HG02973 (cell line): ENCODE measurements around the gene IFNGR2.
"Not testable (repeated sequence)": the region's sequence is repeated elsewhere in the genome, so short reads cannot be mapped to it uniquely, and the experiment has no call there.

ENCODE experiments used
- ATAC-seq: cut with Tn5 transposase; IDR thresholded peaks from one replicate; pipeline ENCODE4 v1.9.1; 2021; ENCODE audit warnings: moderate library complexity; ENCODE audit not compliant: unreplicated experiment

IFNGR2 gene

GRCh38 chr21:33403128-33403785 lies at the start of gene IFNGR2:
Gene IFNGR2 (plus strand): TSS chr21:33403413. CDS start chr21:33403544, 131 bp downstream.
- peak; percentile 24 for ATAC-seq

GRCh38 chr21:33355355-33355754 lies 47.9 kb upstream of the IFNGR2 start:
- no peak for ATAC-seq

- no peak for ATAC-seq
Measured at GRCh38 chr21:33355996-33356395, 47.2 kb upstream of the IFNGR2 start.

- ATAC-seq = no peak
Measured at GRCh38 chr21:33357177-33357576, 46.0 kb upstream of the IFNGR2 start.

GRCh38 chr21:33359446-33359845 lies 43.8 kb upstream of the IFNGR2 start:
- no peak for ATAC-seq

GRCh38 chr21:33360281-33360680 lies 42.9 kb upstream of the IFNGR2 start:
- no peak for ATAC-seq

- ATAC-seq = peak; percentile 77
Measured at GRCh38 chr21:33360881-33361602, 42.2 kb upstream of the IFNGR2 start.

- ATAC-seq = no peak
Measured at GRCh38 chr21:33362044-33362555, 41.1 kb upstream of the IFNGR2 start.

GRCh38 chr21:33363911-33364609 lies 39.2 kb upstream of the IFNGR2 start:
- not testable (repeated sequence) for ATAC-seq

GRCh38 chr21:33364830-33365229 lies 38.4 kb upstream of the IFNGR2 start:
- ATAC-seq = no peak

- ATAC-seq = no peak
Measured at GRCh38 chr21:33367309-33367973, 35.8 kb upstream of the IFNGR2 start.

- ATAC-seq = no peak
Measured at GRCh38 chr21:33368124-33368523, 35.1 kb upstream of the IFNGR2 start.

- no peak for ATAC-seq
Measured at GRCh38 chr21:33368576-33368975, 34.6 kb upstream of the IFNGR2 start.

- no peak for ATAC-seq
Measured at GRCh38 chr21:33369586-33369985, 33.6 kb upstream of the IFNGR2 start.

- no peak for ATAC-seq
Measured at GRCh38 chr21:33370305-33370704, 32.9 kb upstream of the IFNGR2 start.

- no peak for ATAC-seq
Measured at GRCh38 chr21:33371366-33371765, 31.8 kb upstream of the IFNGR2 start.

- no peak for ATAC-seq
Measured at GRCh38 chr21:33372582-33372981, 30.6 kb upstream of the IFNGR2 start.

GRCh38 chr21:33373451-33373850 lies 29.8 kb upstream of the IFNGR2 start:
- no peak for ATAC-seq

GRCh38 chr21:33374080-33374449 lies 29.1 kb upstream of the IFNGR2 start:
- ATAC-seq = no peak

GRCh38 chr21:33374450-33375096 lies 28.6 kb upstream of the IFNGR2 start:
- no peak for ATAC-seq
